SK-N-MC (cell line): ENCODE results near the gene TMEM87B.

Experiments
- DNase-seq: peaks from one replicate; pipeline ENCODE4 v3.0.0-alpha.2; 2011; ENCODE audit warnings: low read depth, low spot score
- H3K27ac ChIP-seq: fragments of 200-600 bp; sonication (generic); 2 replicates; pipeline ENCODE4 v1.5.1; 2016; ENCODE audit warnings: mixed run types
- H3K36me3 ChIP-seq: fragments of 200-600 bp; sonication (generic); 2 replicates; pipeline ENCODE4 v1.6.1; 2017; ENCODE audit warnings: antibody characterized with exemption, low read length, mixed read lengths; ENCODE audit not compliant: insufficient read depth
- H3K4me3 ChIP-seq: fragments of 200-600 bp; sonication (generic); 2 replicates; pipeline ENCODE4 v1.5.1; 2016
- H3K9ac ChIP-seq: fragments of 200-600 bp; sonication (generic); 2 replicates; pipeline ENCODE4 v1.8.0; 2017; ENCODE audit warnings: mixed run types, mixed read lengths; ENCODE audit not compliant: insufficient read length
- H3K9me3 ChIP-seq: fragments of 200-600 bp; sonication (generic); 2 replicates; pipeline ENCODE4 v1.6.1; 2017; ENCODE audit warnings: low read depth, mild to moderate bottlenecking, antibody characterized with exemption, low read length, moderate library complexity, mixed read lengths
- EZH2 ChIP-seq: fragments of 200-600 bp; sonication (generic); IDR thresholded peaks from one replicate; pipeline ENCODE4 v1.6.1; 2017; ENCODE audit warnings: antibody characterized with exemption
- FOXP2 ChIP-seq: optimal IDR thresholded peaks from 2 replicates; pipeline ENCODE3; 2011; ENCODE audit warnings: mild to moderate bottlenecking, moderate library complexity; ENCODE audit not compliant: insufficient read depth; ENCODE audit errors: extremely low read length, control extremely low read depth
- POLR2AphosphoS5 ChIP-seq: IDR thresholded peaks from 2 replicates; pipeline ENCODE4 v1.6.1; 2012; ENCODE audit warnings: mild to moderate bottlenecking, low read depth, low read length, borderline replicate concordance

Gene TMEM87B

DNA sequence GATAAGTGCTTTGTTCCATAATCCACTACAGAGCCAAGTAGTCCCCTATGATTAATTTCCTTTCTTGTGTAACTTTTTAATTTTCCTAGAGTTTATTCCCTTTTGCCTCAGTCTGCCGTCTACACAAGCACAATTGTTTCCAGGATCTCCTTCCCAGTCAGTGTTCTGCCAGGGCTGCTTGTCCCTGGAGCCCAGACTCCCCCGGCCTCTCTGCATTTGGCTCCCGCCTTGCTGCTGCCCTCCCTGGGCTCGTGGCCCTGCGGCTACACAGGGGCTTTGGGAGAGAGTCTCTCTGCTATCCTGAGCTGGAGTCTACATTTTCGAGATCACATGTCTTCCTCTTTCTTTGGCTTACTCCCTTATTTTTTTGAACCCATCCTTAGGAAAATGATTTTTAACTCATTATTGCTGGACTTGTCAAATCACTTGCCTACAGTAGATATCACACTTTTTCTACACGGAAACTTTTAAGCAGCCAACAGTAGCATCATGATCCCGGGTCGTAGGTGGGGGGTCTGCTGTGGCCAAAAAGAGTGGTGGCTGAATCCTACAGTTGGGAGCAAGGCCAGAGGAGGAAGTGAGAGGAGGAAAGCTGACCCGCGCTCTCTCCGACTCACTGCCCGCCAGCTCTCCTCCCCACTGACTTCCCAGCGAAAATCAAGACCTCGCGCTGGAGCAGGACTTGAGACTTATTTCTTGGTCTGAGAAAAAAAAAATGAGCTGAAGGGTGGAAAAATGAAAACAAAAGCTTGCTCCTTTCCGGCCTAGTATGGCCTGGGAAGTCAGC lies 92.5 kb downstream of the TMEM87B start:
- DNase-seq = no peak
- Histone ChIP-seq H3K36me3 (no peaks in the 10 kb centered on the region), H3K9me3 (no peaks in the 10 kb centered on the region), H3K27ac (no peak overlapping the region), H3K9ac (no peak overlapping the region), H3K4me3 (no peak overlapping the region)
- no peak for TF ChIP-seq FOXP2

DNA sequence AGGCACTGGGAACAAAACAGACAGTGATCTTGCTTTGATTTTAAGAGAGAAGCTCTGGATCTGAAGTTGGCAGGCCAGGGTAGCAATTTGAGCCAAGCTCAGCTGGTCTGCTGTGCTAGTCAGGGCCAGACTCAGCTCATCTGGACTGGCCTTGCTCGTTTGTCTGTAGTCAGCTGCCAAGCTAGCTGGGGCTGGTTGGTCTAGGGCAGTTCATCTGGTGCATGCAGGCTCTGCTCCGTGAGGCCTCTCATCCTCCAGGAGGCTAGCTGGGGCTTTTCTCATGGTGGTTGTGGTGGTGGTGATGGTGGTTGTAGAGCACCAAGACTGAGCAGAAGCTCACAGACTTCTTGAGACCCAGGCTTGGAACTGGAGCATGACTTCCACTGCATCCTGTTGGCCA lies 93.4 kb downstream of the TMEM87B start:
- no peak for DNase-seq
- no peaks in the 10 kb centered on the region for H3K36me3 ChIP-seq
- no peak overlapping the region for H3K9ac ChIP-seq
- no peak overlapping the region for H3K4me3 ChIP-seq
- TF ChIP-seq EZH2 (no peak), POLR2AphosphoS5 (no peak), FOXP2 (no peak)
- no peaks in the 10 kb centered on the region for H3K9me3 ChIP-seq
- no peak overlapping the region for H3K27ac ChIP-seq

DNA sequence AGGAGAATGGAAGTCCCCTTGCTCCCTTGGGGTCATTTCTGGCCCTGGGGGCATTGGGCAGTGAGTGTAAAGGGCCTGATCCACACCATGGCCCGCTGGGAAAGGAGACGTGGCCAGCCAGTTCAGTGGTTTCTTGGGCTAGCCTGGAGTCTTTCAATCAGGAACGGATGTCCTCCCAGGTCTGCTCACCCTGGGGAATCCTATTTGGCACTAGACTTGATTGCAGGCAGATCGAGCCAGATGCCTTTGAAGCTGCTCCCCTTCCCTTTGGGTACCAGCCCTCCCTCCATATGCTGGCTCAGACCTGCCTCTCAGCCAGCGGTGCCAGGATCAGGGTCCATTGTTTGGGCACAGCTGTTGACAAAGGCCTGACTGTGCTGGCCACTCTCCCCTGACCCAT lies 94.1 kb downstream of the TMEM87B start:
- no peak overlapping the region for H3K27ac ChIP-seq
- DNase-seq = no peak

DNA sequence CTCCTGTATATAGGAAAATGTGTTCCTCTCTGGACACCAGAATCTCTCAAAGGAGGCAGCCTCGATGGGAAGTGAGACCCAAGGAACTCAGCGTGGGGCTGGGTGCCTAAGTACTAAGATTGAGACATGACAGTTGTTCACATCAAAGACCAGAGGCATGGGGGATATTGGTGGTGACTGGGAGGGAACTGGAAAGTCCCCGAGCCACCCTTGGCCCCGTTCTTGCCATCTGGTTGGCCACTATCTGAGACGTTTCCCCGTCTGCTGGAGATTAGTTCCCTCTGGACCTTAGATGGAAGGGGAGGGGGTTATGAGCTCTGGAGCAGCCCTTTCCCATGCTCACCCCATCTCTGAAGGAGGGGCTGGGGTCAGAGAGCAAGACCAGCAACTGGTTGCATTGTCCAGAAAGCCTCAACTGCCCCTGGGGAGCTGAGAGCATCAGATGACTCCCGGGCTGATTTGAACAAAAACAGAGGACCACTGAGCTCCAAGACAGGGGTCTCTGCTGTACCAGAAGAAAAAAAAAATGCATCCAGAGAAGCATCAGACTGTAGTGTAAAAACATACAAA lies 94.9 kb downstream of the TMEM87B start:
- no peak overlapping the region for H3K9ac ChIP-seq
- no peaks in the 10 kb centered on the region for H3K9me3 ChIP-seq
- no peak for DNase-seq
- no peaks in the 10 kb centered on the region for H3K36me3 ChIP-seq
- H3K4me3 ChIP-seq = no peak overlapping the region
- TF ChIP-seq POLR2AphosphoS5 = no peak
- no peak for TF ChIP-seq FOXP2
- TF ChIP-seq EZH2 = no peak
- H3K27ac ChIP-seq = no peak overlapping the region

More for the DNA sequence above, 94.1 kb downstream of the TMEM87B start:
- Histone ChIP-seq H3K36me3 (no peaks in the 10 kb centered on the region), H3K9me3 (no peaks in the 10 kb centered on the region), H3K9ac (no peak overlapping the region), H3K4me3 (no peak overlapping the region)
- TF ChIP-seq POLR2AphosphoS5 (no peak), FOXP2 (no peak), EZH2 (no peak)

DNA sequence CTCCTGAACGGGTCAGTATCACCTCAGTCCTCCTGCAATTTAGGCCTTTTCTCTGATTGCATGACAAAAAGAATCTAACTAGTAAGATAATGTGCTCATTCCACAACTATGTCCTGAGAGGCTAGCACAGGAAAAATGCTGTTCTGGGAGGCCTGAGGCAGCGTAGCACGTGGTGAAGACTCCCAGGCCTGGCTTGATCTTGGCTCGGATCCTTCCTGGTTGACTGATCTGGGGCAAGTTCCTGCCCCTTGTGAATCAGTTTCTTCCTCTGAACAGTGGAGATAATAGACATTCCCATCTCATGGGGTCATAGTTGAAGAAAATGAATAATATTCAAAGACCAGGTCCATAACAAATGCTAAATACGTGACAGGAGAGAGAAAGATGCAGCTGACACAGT lies 95.4 kb downstream of the TMEM87B start:
- Histone ChIP-seq H3K4me3 (no peak overlapping the region), H3K27ac (no peak overlapping the region), H3K9me3 (no peaks in the 10 kb centered on the region), H3K36me3 (no peaks in the 10 kb centered on the region), H3K9ac (no peak overlapping the region)
- DNase-seq = no peak
- TF ChIP-seq POLR2AphosphoS5 = no peak
- TF ChIP-seq EZH2 = no peak
- no peak for TF ChIP-seq FOXP2

DNA sequence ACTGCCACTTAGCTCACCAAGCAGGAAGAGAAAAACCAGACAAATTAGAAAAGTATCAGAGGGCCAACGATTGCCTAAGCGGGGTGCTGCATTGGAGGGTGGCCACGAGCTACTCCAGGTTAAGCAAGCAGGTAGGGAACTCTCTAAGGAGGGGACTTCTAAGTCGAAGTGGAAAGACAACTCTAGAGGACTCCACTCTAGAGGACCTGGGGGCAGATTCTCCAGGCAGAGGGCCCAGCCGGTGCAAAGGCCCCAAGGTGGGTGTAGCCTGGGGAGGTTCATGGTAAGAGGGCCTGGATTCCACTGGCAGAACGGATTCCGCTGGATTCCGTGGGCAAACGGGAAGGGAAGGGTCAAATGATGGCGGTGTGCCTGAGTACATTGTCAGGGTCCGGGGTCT lies 95.8 kb downstream of the TMEM87B start:
- no peak for DNase-seq
- H3K36me3 ChIP-seq = no peaks in the 10 kb centered on the region
- H3K4me3 ChIP-seq = no peak overlapping the region
- H3K9me3 ChIP-seq = no peaks in the 10 kb centered on the region
- no peak overlapping the region for H3K27ac ChIP-seq
- no peak for TF ChIP-seq POLR2AphosphoS5
- TF ChIP-seq FOXP2 = no peak
- TF ChIP-seq EZH2 = no peak
- H3K9ac ChIP-seq = no peak overlapping the region

DNA sequence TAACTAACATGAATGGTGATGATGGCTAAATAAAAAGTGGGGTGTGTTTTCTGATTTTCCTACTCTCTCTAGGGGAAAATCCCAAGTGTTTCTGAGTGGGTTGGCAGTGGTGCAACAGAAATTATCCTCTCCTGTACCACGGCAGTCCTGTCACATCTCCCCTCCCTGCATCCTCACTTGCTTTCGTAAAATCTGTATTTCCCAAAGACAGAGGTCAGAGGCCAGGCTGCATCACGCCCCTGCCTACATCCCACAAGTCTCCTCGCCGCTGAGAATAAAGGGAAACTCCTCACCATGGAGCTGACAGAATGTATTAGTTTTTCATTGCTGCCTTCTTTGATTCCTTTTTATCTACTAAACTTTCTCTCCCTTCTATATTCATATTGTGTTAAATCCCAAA lies 96.2 kb downstream of the TMEM87B start:
- H3K9me3 ChIP-seq = no peaks in the 10 kb centered on the region
- TF ChIP-seq FOXP2 (no peak), POLR2AphosphoS5 (no peak), EZH2 (no peak)
- no peaks in the 10 kb centered on the region for H3K36me3 ChIP-seq
- H3K4me3 ChIP-seq = no peak overlapping the region
- H3K9ac ChIP-seq = no peak overlapping the region
- no peak overlapping the region for H3K27ac ChIP-seq
- no peak for DNase-seq

DNA sequence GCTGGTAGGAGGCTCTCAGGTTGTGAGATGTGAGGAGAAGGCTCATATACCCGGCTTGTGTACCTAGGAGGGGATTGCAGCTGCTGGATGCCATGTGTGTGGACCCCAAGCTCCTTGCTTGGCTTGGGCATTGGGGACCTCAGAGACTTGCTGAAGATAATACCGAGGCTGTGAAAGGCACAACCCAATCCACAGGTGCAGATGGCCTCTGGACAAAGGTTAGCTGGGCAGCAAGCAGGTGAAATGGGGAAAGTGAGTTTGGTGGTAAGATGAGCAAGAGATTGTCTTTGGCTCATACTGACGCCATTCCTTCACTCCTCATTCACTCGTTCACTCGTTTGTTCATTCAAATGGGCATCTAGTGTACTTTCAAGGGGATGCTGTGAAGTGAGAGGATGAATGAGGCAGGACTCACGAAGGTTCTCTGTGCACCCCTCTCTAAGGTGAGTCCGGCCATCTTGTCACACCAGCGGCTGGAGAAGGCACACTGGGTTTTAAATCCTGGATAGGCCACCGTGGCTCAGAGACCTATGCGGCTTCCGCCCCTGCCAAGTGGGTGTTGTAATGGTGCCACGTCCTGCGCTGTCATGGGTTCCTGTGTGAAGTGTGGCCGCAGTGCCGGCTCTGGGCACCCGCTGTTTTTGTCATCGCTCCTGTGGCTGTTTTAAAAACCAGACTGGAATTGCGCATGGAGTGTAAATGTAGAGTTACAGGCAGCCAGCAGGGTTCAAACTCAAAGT lies 96.8 kb downstream of the TMEM87B start:
- H3K27ac ChIP-seq = no peak overlapping the region
- H3K9ac ChIP-seq = no peak overlapping the region
- no peaks in the 10 kb centered on the region for H3K36me3 ChIP-seq
- no peak overlapping the region for H3K4me3 ChIP-seq
- no peak for DNase-seq
- no peak for TF ChIP-seq POLR2AphosphoS5
- TF ChIP-seq FOXP2 = no peak
- TF ChIP-seq EZH2 = no peak
- H3K9me3 ChIP-seq = no peaks in the 10 kb centered on the region
